Activated CD4-positive, alpha-beta T cell treated with anti-CD3 and anti-CD28 coated beads for 24 hours (primary cell): ENCODE measurements around the gene NAB2.
A peak's percentile ranks its signal among the peaks of the same experiment; 100 is the strongest.

Source experiments
- DNase-seq, 2 donors: peaks; one replicate each; pipeline ENCODE4 v3.0.0-alpha.2; 2020; ENCODE audit warnings: low read depth in 2 of 2

Gene NAB2

GRCh38 chr12:57093415-57094207, 4.7 kb downstream of the NAB2 start:
- peak; percentile 64 to 66 for DNase-seq

GRCh38 chr12:57094208-57095160, 5.6 kb downstream of the NAB2 start:
- no peak for DNase-seq

GRCh38 chr12:57095440-57095839, 6.5 kb downstream of the NAB2 start:
- DNase-seq = no peak

GRCh38 chr12:57096099-57096572, 7.2 kb downstream of the NAB2 start:
- DNase-seq = no peak

- DNase-seq = no peak
Measured at GRCh38 chr12:57096748-57097553, 8.0 kb downstream of the NAB2 start.

- DNase-seq = no peak
Measured at GRCh38 chr12:57097554-57097835, 8.6 kb downstream of the NAB2 start.

GRCh38 chr12:57098546-57098945, 9.6 kb downstream of the NAB2 start:
- DNase-seq = no peak

GRCh38 chr12:57099047-57099714, 10.3 kb downstream of the NAB2 start:
- no peak for DNase-seq

GRCh38 chr12:57099766-57100165, 10.9 kb downstream of the NAB2 start:
- DNase-seq = no peak

- no peak for DNase-seq
Measured at GRCh38 chr12:57101892-57102695, 13.2 kb downstream of the NAB2 start.

GRCh38 chr12:57103856-57104255, 14.9 kb downstream of the NAB2 start:
- DNase-seq = no peak

- DNase-seq = no peak
Measured at GRCh38 chr12:57104292-57104910, 15.5 kb downstream of the NAB2 start.

GRCh38 chr12:57105011-57105753, 16.3 kb downstream of the NAB2 start:
- no peak for DNase-seq

GRCh38 chr12:57106021-57106708, 17.3 kb downstream of the NAB2 start:
- no peak for DNase-seq

- no peak for DNase-seq
Measured at GRCh38 chr12:57107456-57108155, 18.7 kb downstream of the NAB2 start.

- DNase-seq = no peak
Measured at GRCh38 chr12:57109207-57110103, 20.5 kb downstream of the NAB2 start.
